Fibroblast of lung (primary cell): ENCODE data around the gene ALDH1L1. TPM values are rescaled to one million over a fixed set of nuclear protein-coding genes. Genes with fewer than 3 reads are reported as not detected.

ENCODE experiments used
- DNase-seq, 2 donors: peaks; one replicate each; pipeline versions ENCODE4 v3.0.0 to v3.0.0-alpha.2; 2010; ENCODE audit warnings: low read depth in 2 of 2
- H2AFZ ChIP-seq: 2 replicates; pipeline ENCODE4 v1.5.1; 2012; ENCODE audit warnings: low read length, control low read depth, inconsistent platforms
- H3K27ac ChIP-seq: 2 replicates; pipeline ENCODE4 v1.5.1; 2011; ENCODE audit warnings: low read length, control low read depth; ENCODE audit not compliant: insufficient read depth
- H3K27me3 ChIP-seq: 2 replicates; pipeline ENCODE4 v1.5.1; 2011; ENCODE audit warnings: mild to moderate bottlenecking, low read length; ENCODE audit not compliant: control insufficient read depth, insufficient read depth
- H3K36me3 ChIP-seq: 2 replicates; pipeline ENCODE4 v1.5.1; 2011; ENCODE audit warnings: low read length; ENCODE audit not compliant: control insufficient read depth, insufficient read depth
- H3K4me1 ChIP-seq: 2 replicates; pipeline ENCODE4 v1.5.1; 2011; ENCODE audit warnings: low read length; ENCODE audit not compliant: control insufficient read depth, insufficient read depth; ENCODE audit errors: extremely low read depth
- H3K4me2 ChIP-seq: 2 replicates; pipeline ENCODE4 v1.5.1; 2011; ENCODE audit warnings: low read length, control low read depth; ENCODE audit not compliant: insufficient read depth; ENCODE audit errors: extremely low read depth
- H3K4me3 ChIP-seq, 4 experiments: fragments of 200-600 bp in 1 of 4; sonication (generic) in 1 of 4; replicated peaks in 1 of 4; 2 replicates each; pipeline ENCODE4 v1.5.1; 2011 to 2016; ENCODE audit warnings: low read length in 4 of 4, low read depth in 3 of 4, mild to moderate bottlenecking in 3 of 4, control low read depth in 2 of 4, inconsistent platforms in 1 of 4, mixed read lengths in 1 of 4; ENCODE audit not compliant: insufficient read depth in 1 of 4; ENCODE audit errors: control extremely low read depth in 1 of 4
- H3K79me2 ChIP-seq: 2 replicates; pipeline ENCODE4 v1.5.1; 2012; ENCODE audit warnings: mild to moderate bottlenecking, low read length, inconsistent platforms; ENCODE audit not compliant: control insufficient read depth, insufficient read depth
- H3K9ac ChIP-seq: 2 replicates; pipeline ENCODE4 v1.5.1; 2011; ENCODE audit warnings: mild to moderate bottlenecking, low read length, control low read depth; ENCODE audit not compliant: insufficient read depth
- H3K9me3 ChIP-seq: 2 replicates; pipeline ENCODE4 v1.5.1; 2012; ENCODE audit warnings: low read depth, low read length; ENCODE audit not compliant: control insufficient read depth, insufficient read depth
- H4K20me1 ChIP-seq: 2 replicates; pipeline ENCODE4 v1.5.1; 2011; ENCODE audit warnings: low read length; ENCODE audit not compliant: control insufficient read depth, insufficient read depth; ENCODE audit errors: extremely low read depth
- EZH2 ChIP-seq: IDR thresholded peaks from 2 replicates; pipeline ENCODE4 v1.5.1; 2012; ENCODE audit warnings: low read length, control low read depth, mild to moderate bottlenecking; ENCODE audit errors: missing control alignments
- polyA plus RNA-seq, 2 donors: library from polyadenylated mRNA; depleted of rRNA in 1 of 2; stranded (reverse) in 1 of 2; unstranded in 1 of 2; fragments of >200 nt; gene quantifications; 2 replicates each; pipeline ENCODE4 v1.2.1, GENCODE V29; 2011 to 2012; ENCODE audit warnings: missing spikeins in 1 of 2
- total RNA-seq: library from RNA; depleted of rRNA; stranded (reverse); fragments of >200 nt; gene quantifications from 2 replicates; pipeline ENCODE4 v1.2.1, GENCODE V29; 2014
- TF ChIP-seq, protein P1 (sequence below), 2 donors: IDR thresholded peaks in 1 of 2; conservative IDR thresholded peaks in 1 of 2; 1 replicate in 1 of 2; 2 replicates in 1 of 2; pipeline ENCODE4 v1.5.1; 2011 to 2012; ENCODE audit warnings: low read length in 2 of 2, control low read depth in 1 of 2, inconsistent platforms in 1 of 2, low read depth in 1 of 2, mild to moderate bottlenecking in 1 of 2

The ALDH1L1 gene
- total and polyA plus RNA-seq, 2 donors (not counting 1 experiment from before 2014, with no cell fraction given), result not detected

GRCh38 chr3:126157083-126157768 lies 23.2 kb downstream of the ALDH1L1 start:
- H2AFZ ChIP-seq, result no peak overlapping the region
- H3K27me3 ChIP-seq, result peaks cover 5% of the 10 kb centered on the region
- no peak overlapping the region for H3K4me3 ChIP-seq
- TF ChIP-seq, protein P1, sequence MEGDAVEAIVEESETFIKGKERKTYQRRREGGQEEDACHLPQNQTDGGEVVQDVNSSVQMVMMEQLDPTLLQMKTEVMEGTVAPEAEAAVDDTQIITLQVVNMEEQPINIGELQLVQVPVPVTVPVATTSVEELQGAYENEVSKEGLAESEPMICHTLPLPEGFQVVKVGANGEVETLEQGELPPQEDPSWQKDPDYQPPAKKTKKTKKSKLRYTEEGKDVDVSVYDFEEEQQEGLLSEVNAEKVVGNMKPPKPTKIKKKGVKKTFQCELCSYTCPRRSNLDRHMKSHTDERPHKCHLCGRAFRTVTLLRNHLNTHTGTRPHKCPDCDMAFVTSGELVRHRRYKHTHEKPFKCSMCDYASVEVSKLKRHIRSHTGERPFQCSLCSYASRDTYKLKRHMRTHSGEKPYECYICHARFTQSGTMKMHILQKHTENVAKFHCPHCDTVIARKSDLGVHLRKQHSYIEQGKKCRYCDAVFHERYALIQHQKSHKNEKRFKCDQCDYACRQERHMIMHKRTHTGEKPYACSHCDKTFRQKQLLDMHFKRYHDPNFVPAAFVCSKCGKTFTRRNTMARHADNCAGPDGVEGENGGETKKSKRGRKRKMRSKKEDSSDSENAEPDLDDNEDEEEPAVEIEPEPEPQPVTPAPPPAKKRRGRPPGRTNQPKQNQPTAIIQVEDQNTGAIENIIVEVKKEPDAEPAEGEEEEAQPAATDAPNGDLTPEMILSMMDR (conservative IDR thresholded peaks at IDR 0.05 in 1 of 2, IDR thresholded peaks at IDR 0.05 in 1 of 2; ENCODE audit: low read depth in 1 of 2, low read length in 2 of 2), result no peak
- TF ChIP-seq EZH2, result no peak
- H3K79me2 ChIP-seq, result no peaks in the 10 kb centered on the region
- no peak for DNase-seq
- H3K4me2 ChIP-seq, result no peak overlapping the region
- no peaks in the 10 kb centered on the region for H3K36me3 ChIP-seq
- H4K20me1 ChIP-seq, result no peaks in the 10 kb centered on the region
- H3K27ac ChIP-seq, result no peak overlapping the region
- no peaks in the 10 kb centered on the region for H3K4me1 ChIP-seq
- H3K9ac ChIP-seq, result no peak overlapping the region
- H3K9me3 ChIP-seq, result no peaks in the 10 kb centered on the region

GRCh38 chr3:126156468-126156867 lies 23.9 kb downstream of the ALDH1L1 start:
- no peaks in the 10 kb centered on the region for H3K79me2 ChIP-seq
- H2AFZ ChIP-seq, result no peak overlapping the region
- H3K36me3 ChIP-seq, result no peaks in the 10 kb centered on the region
- peaks cover 5% of the 10 kb centered on the region for H3K27me3 ChIP-seq
- H3K27ac ChIP-seq, result no peak overlapping the region
- H3K9ac ChIP-seq, result no peak overlapping the region
- no peak for TF ChIP-seq EZH2
- TF ChIP-seq, protein P1 (conservative IDR thresholded peaks at IDR 0.05 in 1 of 2, IDR thresholded peaks at IDR 0.05 in 1 of 2; ENCODE audit: low read depth in 1 of 2, low read length in 2 of 2), result no peak
- H3K4me2 ChIP-seq, result no peak overlapping the region
- no peak overlapping the region for H3K4me3 ChIP-seq
- no peaks in the 10 kb centered on the region for H3K4me1 ChIP-seq
- DNase-seq, result no peak
- H4K20me1 ChIP-seq, result no peaks in the 10 kb centered on the region
- H3K9me3 ChIP-seq, result no peaks in the 10 kb centered on the region

DNA sequence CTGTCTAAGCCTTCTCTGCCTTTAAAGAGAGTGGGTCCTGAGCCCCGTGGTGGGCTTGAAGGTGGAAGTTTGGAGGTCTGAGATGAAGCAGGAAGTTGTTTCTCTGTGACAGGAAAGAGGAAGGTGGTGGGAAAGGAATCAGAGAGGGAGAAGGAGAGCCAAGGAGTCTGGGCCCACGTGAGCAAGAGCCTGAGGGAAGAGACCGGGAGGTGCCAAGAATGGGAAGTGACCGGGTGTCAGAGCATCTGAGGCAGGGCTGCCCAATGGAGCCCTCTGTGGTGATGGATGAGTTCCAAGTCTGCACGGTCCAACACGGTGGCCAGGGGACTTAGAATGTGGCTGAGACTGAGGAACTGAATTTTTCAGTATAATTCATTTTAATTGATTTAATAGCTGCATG lies 24.6 kb downstream of the ALDH1L1 start:
- no peak for DNase-seq
- no peak overlapping the region for H2AFZ ChIP-seq
- TF ChIP-seq, protein P1 (conservative IDR thresholded peaks at IDR 0.05 in 1 of 2, IDR thresholded peaks at IDR 0.05 in 1 of 2; ENCODE audit: low read depth in 1 of 2, low read length in 2 of 2), result no peak
- TF ChIP-seq EZH2, result no peak
- no peaks in the 10 kb centered on the region for H4K20me1 ChIP-seq
- no peak overlapping the region for H3K9ac ChIP-seq
- H3K9me3 ChIP-seq, result no peaks in the 10 kb centered on the region
- H3K27ac ChIP-seq, result no peak overlapping the region
- no peaks in the 10 kb centered on the region for H3K36me3 ChIP-seq
- no peak overlapping the region for H3K4me2 ChIP-seq
- no peaks in the 10 kb centered on the region for H3K79me2 ChIP-seq
- H3K27me3 ChIP-seq, result peaks cover 3% of the 10 kb centered on the region
- no peaks in the 10 kb centered on the region for H3K4me1 ChIP-seq
- no peak overlapping the region for H3K4me3 ChIP-seq
